H9 (cell line): ENCODE measurements around the gene MED27. TPM values are rescaled to one million over a fixed set of nuclear protein-coding genes. Genes with fewer than 3 reads are reported as not detected.
A peak's percentile ranks its signal among the peaks of the same experiment; 100 is the strongest.

Source experiments
- DNase-seq: peaks from one replicate; pipeline ENCODE4 v3.0.0-alpha.2; 2017
- H2AFZ ChIP-seq: one replicate; pipeline ENCODE4 v1.6.1; 2013; ENCODE audit warnings: mild to moderate bottlenecking, low read length, control low read depth, moderate library complexity
- H2AK5ac ChIP-seq: 2 replicates; pipeline ENCODE4 v1.6.1; 2013; ENCODE audit warnings: low read length, control low read depth, mixed read lengths; ENCODE audit not compliant: insufficient read length
- H2BK120ac ChIP-seq: one replicate; pipeline ENCODE4 v1.6.1; 2013; ENCODE audit warnings: low read depth, mild to moderate bottlenecking, low read length, control low read depth, inconsistent platforms; ENCODE audit not compliant: poor library complexity, severe bottlenecking
- H2BK12ac ChIP-seq: 2 replicates; pipeline ENCODE4 v1.6.1; 2013; ENCODE audit warnings: low read length, control low read depth, mixed read lengths, low read depth; ENCODE audit not compliant: insufficient read length
- H2BK15ac ChIP-seq: 2 replicates; pipeline ENCODE4 v1.6.1; 2013; ENCODE audit warnings: low read depth, low read length, control low read depth
- H2BK20ac ChIP-seq: one replicate; pipeline ENCODE4 v1.6.1; 2013; ENCODE audit warnings: low read depth, mild to moderate bottlenecking, low read length, control low read depth, inconsistent platforms; ENCODE audit not compliant: poor library complexity, severe bottlenecking
- H2BK5ac ChIP-seq: 2 replicates; pipeline ENCODE4 v1.6.1; 2013; ENCODE audit warnings: low read length, control low read depth, mixed read lengths; ENCODE audit not compliant: insufficient read length
- H3K14ac ChIP-seq: 2 replicates; pipeline ENCODE4 v1.6.1; 2013; ENCODE audit warnings: low read length, control low read depth; ENCODE audit not compliant: insufficient read depth
- H3K18ac ChIP-seq: 2 replicates; pipeline ENCODE4 v1.6.1; 2013; ENCODE audit warnings: low read depth, mild to moderate bottlenecking, mixed read lengths, low read length, control low read depth; ENCODE audit not compliant: insufficient read length
- H3K23ac ChIP-seq: 2 replicates; pipeline ENCODE4 v1.6.1; 2013; ENCODE audit warnings: low read length, control low read depth, mixed read lengths, low read depth; ENCODE audit not compliant: insufficient read length
- H3K23me2 ChIP-seq: 2 replicates; pipeline ENCODE4 v1.6.1; 2013; ENCODE audit warnings: low read depth, mild to moderate bottlenecking, mixed read lengths, low read length, control low read depth; ENCODE audit not compliant: insufficient read length, poor library complexity, severe bottlenecking
- H3K27ac ChIP-seq: 2 replicates; pipeline ENCODE4 v1.5.1; 2013; ENCODE audit warnings: low read length, control low read depth, mixed read lengths, low read depth; ENCODE audit not compliant: insufficient read length
- H3K27me3 ChIP-seq: 2 replicates; pipeline ENCODE4 v1.6.1; 2013; ENCODE audit warnings: low read length, control low read depth, inconsistent platforms; ENCODE audit not compliant: insufficient read depth
- H3K4ac ChIP-seq: 2 replicates; pipeline ENCODE4 v1.6.1; 2013; ENCODE audit warnings: low read depth, mild to moderate bottlenecking, control low read depth, inconsistent platforms, low read length, moderate library complexity
- H3K4me1 ChIP-seq: 2 replicates; pipeline ENCODE4 v1.6.1; 2013; ENCODE audit warnings: low read length, control low read depth, inconsistent platforms; ENCODE audit not compliant: insufficient read depth
- H3K4me2 ChIP-seq: 2 replicates; pipeline ENCODE4 v1.6.1; 2013; ENCODE audit warnings: low read length, control low read depth, mixed read lengths; ENCODE audit not compliant: insufficient read length, insufficient read depth
- H3K56ac ChIP-seq: 2 replicates; pipeline ENCODE4 v1.6.1; 2013; ENCODE audit warnings: low read depth, mild to moderate bottlenecking, mixed read lengths, low read length, control low read depth; ENCODE audit not compliant: insufficient read length
- H3K79me1 ChIP-seq: 2 replicates; pipeline ENCODE4 v1.6.1; 2013; ENCODE audit warnings: low read depth, mild to moderate bottlenecking, moderate library complexity, low read length, control low read depth, inconsistent platforms; ENCODE audit not compliant: insufficient read depth, poor library complexity, severe bottlenecking
- H3K79me2 ChIP-seq: 2 replicates; pipeline ENCODE4 v1.6.1; 2013; ENCODE audit warnings: low read length, control low read depth, inconsistent platforms; ENCODE audit not compliant: insufficient read depth
- H3K9ac ChIP-seq: 2 replicates; pipeline ENCODE4 v1.6.1; 2013; ENCODE audit warnings: low read length, control low read depth, mixed read lengths; ENCODE audit not compliant: insufficient read length; ENCODE audit errors: extremely low read depth
- H3K9me3 ChIP-seq: one replicate; pipeline ENCODE4 v1.6.1; 2013; ENCODE audit warnings: low read depth, low read length, inconsistent platforms; ENCODE audit not compliant: control insufficient read depth
- H3T11ph ChIP-seq: one replicate; pipeline ENCODE4 v1.6.1; 2013; ENCODE audit warnings: mild to moderate bottlenecking, low read length, control low read depth, inconsistent platforms
- H4K20me1 ChIP-seq: one replicate; pipeline ENCODE4 v1.6.1; 2013; ENCODE audit not compliant: control insufficient read depth, insufficient read length, insufficient read depth
- H4K5ac ChIP-seq: 2 replicates; pipeline ENCODE4 v1.6.1; 2013; ENCODE audit warnings: low read depth, mild to moderate bottlenecking, mixed read lengths, low read length, control low read depth; ENCODE audit not compliant: insufficient read length
- H4K8ac ChIP-seq: replicated peaks from 2 replicates; pipeline ENCODE4 v1.6.1; 2013; ENCODE audit warnings: low read length, control low read depth, mixed read lengths, low read depth; ENCODE audit not compliant: insufficient read length
- H4K91ac ChIP-seq: 2 replicates; pipeline ENCODE4 v1.6.1; 2013; ENCODE audit warnings: low read depth, mild to moderate bottlenecking, moderate library complexity, mixed read lengths, low read length, control low read depth; ENCODE audit not compliant: insufficient read length
- H3K27ac Mint-ChIP-seq, 3 experiments: 2 replicates in 2 of 3; 3 replicates in 1 of 3; pipeline ENCODE4 v1.8.0; 2020 to 2021; ENCODE audit warnings: mixed read lengths in 3 of 3, mild to moderate bottlenecking in 1 of 3, moderate library complexity in 1 of 3
- H3K27me3 Mint-ChIP-seq: 2 replicates; pipeline ENCODE4 v1.8.0; 2021; ENCODE audit warnings: low read depth, mild to moderate bottlenecking, moderate library complexity, mixed read lengths
- H3K36me3 Mint-ChIP-seq, 3 experiments: 2 replicates in 2 of 3; 3 replicates in 1 of 3; pipeline ENCODE4 v1.8.0; 2020 to 2021; ENCODE audit warnings: low read depth in 3 of 3, mixed read lengths in 3 of 3; ENCODE audit not compliant: insufficient read depth in 1 of 3
- H3K4me1 Mint-ChIP-seq, 2 experiments: 2 replicates each; pipeline ENCODE4 v1.8.0; 2020; ENCODE audit warnings: mixed read lengths in 2 of 2
- H3K4me3 Mint-ChIP-seq, 2 experiments: 2 replicates in 1 of 2; 3 replicates in 1 of 2; pipeline ENCODE4 v1.8.0; 2020 to 2021; ENCODE audit warnings: mild to moderate bottlenecking in 2 of 2, mixed read lengths in 2 of 2, moderate library complexity in 1 of 2
- H3K9me3 Mint-ChIP-seq, 2 experiments: 2 replicates in 1 of 2; 3 replicates in 1 of 2; pipeline ENCODE4 v1.8.0; 2020; ENCODE audit warnings: mild to moderate bottlenecking in 2 of 2, mixed read lengths in 2 of 2, moderate library complexity in 1 of 2
- WGBS: extraction: QIAGEN DNeasy Blood & Tissue Kit; methylation state at CpG from one replicate; pipeline ENCODE4 v1.1.7; 2013; ENCODE audit warnings: missing lambda C conversion rate, low lambda C conversion rate, mixed read lengths; ENCODE audit not compliant: insufficient read length; ENCODE audit errors: extremely low coverage; 5-methylcytosine and 5-hydroxymethylcytosine counted together
- total RNA-seq: library from RNA; stranded (reverse); gene quantifications from 2 replicates; pipeline ENCODE4 v1.2.1, GENCODE V29; 2021
- TF ChIP-seq, protein P1 (sequence below): fragments of 200-600 bp; sonication (generic); conservative IDR thresholded peaks from 3 replicates; pipeline ENCODE4 v1.8.0; 2021; ENCODE audit warnings: antibody characterized with exemption, mild to moderate bottlenecking

MED27 gene
- total RNA-seq, 1 experiment from 2014 or later: 33.5 TPM

DNA sequence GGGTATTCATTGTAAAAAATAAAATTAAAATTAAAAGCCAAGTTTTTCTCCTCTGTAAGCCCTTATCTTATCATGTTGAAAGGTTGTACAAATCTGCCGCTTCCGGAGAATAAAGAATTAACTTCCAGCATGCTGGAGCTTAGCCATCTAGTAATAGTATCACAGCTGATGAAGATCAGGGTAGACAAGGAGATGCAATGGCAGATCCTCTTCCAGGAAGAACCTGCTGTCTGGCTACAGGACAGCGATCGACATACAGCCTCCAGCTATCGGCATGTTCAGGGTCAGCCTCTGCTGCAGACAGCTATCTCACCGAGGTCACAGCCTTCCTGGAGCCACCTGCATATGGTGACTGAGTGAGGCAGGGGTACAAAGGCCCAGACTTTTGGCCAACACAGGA is 82.6 kb downstream of the MED27 start:
- Histone ChIP-seq H3K56ac (no peak overlapping the region), H3T11ph (no peak overlapping the region), H3K4me1 (no peaks in the 10 kb centered on the region), H2AK5ac (no peak overlapping the region), H3K14ac (no peak overlapping the region), H3K4ac (no peak overlapping the region), H2BK12ac (no peak overlapping the region), H2BK15ac (no peak overlapping the region), H4K5ac (no peak overlapping the region), H4K8ac (no peak overlapping the region), H3K27ac (no peak overlapping the region), H4K20me1 (no peaks in the 10 kb centered on the region), H3K23me2 (no peaks in the 10 kb centered on the region), H3K9ac (no peak overlapping the region), H2BK120ac (no peak overlapping the region), H2BK5ac (no peak overlapping the region), H3K18ac (no peak overlapping the region), H3K27me3 (no peaks in the 10 kb centered on the region), H2AFZ (no peak overlapping the region), H3K79me1 (peaks cover 3% of the 10 kb centered on the region), H2BK20ac (no peak overlapping the region), H3K4me2 (no peak overlapping the region), H3K9me3 (no peaks in the 10 kb centered on the region), H3K79me2 (no peaks in the 10 kb centered on the region), H3K23ac (peak overlapping the region; percentile 85), H4K91ac (no peak overlapping the region)
- Mint-ChIP-seq H3K36me3 (peaks cover 6 to 22% (median 6%) of the 10 kb centered on the region in 3 experiments; a peak in 5 of 7 replicates), H3K9me3 (no peaks in the 10 kb centered on the region), H3K4me3 (no peak overlapping the region), H3K27ac (no peak overlapping the region), H3K4me1 (peaks cover 17 to 23% of the 10 kb centered on the region in 2 experiments), H3K27me3 (no peaks in the 10 kb centered on the region; the same call in 1 of the 2 replicates)
- no peak for DNase-seq
- TF ChIP-seq, protein P1, sequence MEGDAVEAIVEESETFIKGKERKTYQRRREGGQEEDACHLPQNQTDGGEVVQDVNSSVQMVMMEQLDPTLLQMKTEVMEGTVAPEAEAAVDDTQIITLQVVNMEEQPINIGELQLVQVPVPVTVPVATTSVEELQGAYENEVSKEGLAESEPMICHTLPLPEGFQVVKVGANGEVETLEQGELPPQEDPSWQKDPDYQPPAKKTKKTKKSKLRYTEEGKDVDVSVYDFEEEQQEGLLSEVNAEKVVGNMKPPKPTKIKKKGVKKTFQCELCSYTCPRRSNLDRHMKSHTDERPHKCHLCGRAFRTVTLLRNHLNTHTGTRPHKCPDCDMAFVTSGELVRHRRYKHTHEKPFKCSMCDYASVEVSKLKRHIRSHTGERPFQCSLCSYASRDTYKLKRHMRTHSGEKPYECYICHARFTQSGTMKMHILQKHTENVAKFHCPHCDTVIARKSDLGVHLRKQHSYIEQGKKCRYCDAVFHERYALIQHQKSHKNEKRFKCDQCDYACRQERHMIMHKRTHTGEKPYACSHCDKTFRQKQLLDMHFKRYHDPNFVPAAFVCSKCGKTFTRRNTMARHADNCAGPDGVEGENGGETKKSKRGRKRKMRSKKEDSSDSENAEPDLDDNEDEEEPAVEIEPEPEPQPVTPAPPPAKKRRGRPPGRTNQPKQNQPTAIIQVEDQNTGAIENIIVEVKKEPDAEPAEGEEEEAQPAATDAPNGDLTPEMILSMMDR: no peak
- no CpG with 5 or more reads among the region's 6 CpGs for WGBS
